Urinary bladder (tissue), 4 donors: Measurements from ENCODE around the gene FARS2. TPM values are rescaled to one million over a fixed set of nuclear protein-coding genes. Genes with fewer than 3 reads are reported as not detected.
"Not testable (repeated sequence)": the region's sequence is repeated elsewhere in the genome, so short reads cannot be mapped to it uniquely, and the experiment has no call there.

Experiments used
- DNase-seq: peaks from one replicate; pipeline ENCODE4 v3.0.0-alpha.2; 2015; ENCODE audit errors: extremely low spot score
- H3K27ac ChIP-seq: one replicate; pipeline ENCODE4 v1.5.1; 2013; ENCODE audit warnings: low read depth, mild to moderate bottlenecking, moderate library complexity
- H3K36me3 ChIP-seq: one replicate; pipeline ENCODE4 v1.6.1; 2013; ENCODE audit warnings: mild to moderate bottlenecking, moderate library complexity; ENCODE audit not compliant: insufficient read depth
- H3K4me1 ChIP-seq: one replicate; pipeline ENCODE4 v1.6.1; 2013; ENCODE audit warnings: mild to moderate bottlenecking, moderate library complexity; ENCODE audit not compliant: insufficient read depth
- H3K4me3 ChIP-seq: one replicate; pipeline ENCODE4 v1.5.1; 2013; ENCODE audit warnings: low read depth, low read length
- WGBS: extraction: QIAGEN DNeasy Blood & Tissue Kit; methylation state at CpG from one replicate; pipeline ENCODE4 v1.1.7; 2013; 5-methylcytosine and 5-hydroxymethylcytosine counted together
- polyA plus RNA-seq: library from polyadenylated mRNA; stranded (reverse); fragments of 200-250 nt; gene quantifications from one replicate; pipeline ENCODE4 v1.2.3, GENCODE V29; 2013
- total RNA-seq: library from RNA; depleted of rRNA; stranded (reverse); fragments of >200 nt; gene quantifications from one replicate; pipeline ENCODE4 v1.2.3, GENCODE V29; 2014
- donor health status: healthy with polysubstance abuse.
- donor health status: healthy.

FARS2 gene
- total and polyA plus RNA-seq, 2 donors, result 13.6 to 23.4 TPM

GRCh38 chr6:5671601-5672559 lies 410.6 kb downstream of the FARS2 start:
- no peak overlapping the region for H3K27ac ChIP-seq
- no peaks in the 10 kb centered on the region for H3K4me1 ChIP-seq
- 70% methylated on average over 22 of the region's 22 CpGs for WGBS
- DNase-seq, result no peak
- no peaks in the 10 kb centered on the region for H3K36me3 ChIP-seq
- no peak overlapping the region for H3K4me3 ChIP-seq

- Histone ChIP-seq H3K4me1 (no peaks in the 10 kb centered on the region), H3K27ac (no peak overlapping the region), H3K4me3 (no peak overlapping the region), H3K36me3 (no peaks in the 10 kb centered on the region)
- no peak for DNase-seq
- 20% methylated on average over 3 of the region's 3 CpGs for WGBS
Observed at GRCh38 chr6:5672581-5673011, 411.3 kb downstream of the FARS2 start.

- WGBS, result 79% methylated on average over 13 of the region's 13 CpGs
- DNase-seq, result no peak
- Histone ChIP-seq H3K4me1 (no peaks in the 10 kb centered on the region), H3K36me3 (no peaks in the 10 kb centered on the region), H3K4me3 (no peak overlapping the region), H3K27ac (no peak overlapping the region)
Observed at GRCh38 chr6:5673019-5673790, 411.9 kb downstream of the FARS2 start.

GRCh38 chr6:5674141-5674540 lies 412.8 kb downstream of the FARS2 start:
- Histone ChIP-seq H3K27ac (no peak overlapping the region), H3K36me3 (no peaks in the 10 kb centered on the region), H3K4me1 (no peaks in the 10 kb centered on the region), H3K4me3 (no peak overlapping the region)
- WGBS, result 54% methylated on average over 3 of the region's 3 CpGs
- DNase-seq, result no peak

GRCh38 chr6:5674721-5675120 lies 413.4 kb downstream of the FARS2 start:
- DNase-seq, result no peak
- no peaks in the 10 kb centered on the region for H3K4me1 ChIP-seq
- H3K36me3 ChIP-seq, result no peaks in the 10 kb centered on the region
- 70% methylated on average over 2 of the region's 2 CpGs for WGBS
- H3K27ac ChIP-seq, result no peak overlapping the region
- no peak overlapping the region for H3K4me3 ChIP-seq

DNA sequence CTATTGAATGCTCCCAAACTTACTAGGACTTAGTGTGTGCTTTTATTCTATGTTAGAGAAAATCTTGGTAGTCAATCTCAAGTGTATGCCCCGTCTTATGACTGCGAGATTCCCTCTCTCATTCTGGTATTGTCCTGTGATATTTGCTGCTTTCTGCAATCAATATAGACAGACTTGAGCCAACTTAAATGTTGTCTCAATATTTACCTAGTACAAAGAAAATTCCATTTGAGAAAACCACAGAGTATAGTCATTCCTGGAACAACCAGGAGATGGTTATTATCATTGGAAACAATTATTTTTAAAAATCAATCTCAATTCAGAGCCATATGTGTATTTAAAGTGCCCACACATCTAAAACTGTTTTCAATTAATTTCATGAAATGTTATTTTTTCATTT lies 415.4 kb downstream of the FARS2 start:
- no peak for DNase-seq
- Histone ChIP-seq H3K4me3 (no peak overlapping the region), H3K27ac (no peak overlapping the region), H3K36me3 (no peaks in the 10 kb centered on the region), H3K4me1 (no peaks in the 10 kb centered on the region)
- 96% methylated on average over 2 of the region's 2 CpGs for WGBS

- no peak overlapping the region for H3K27ac ChIP-seq
- WGBS, result 89% methylated on average over 6 of the region's 6 CpGs
- no peak for DNase-seq
- no peaks in the 10 kb centered on the region for H3K36me3 ChIP-seq
- H3K4me1 ChIP-seq, result no peaks in the 10 kb centered on the region
- no peak overlapping the region for H3K4me3 ChIP-seq
Observed at GRCh38 chr6:5677219-5678000, 416.1 kb downstream of the FARS2 start.

DNA sequence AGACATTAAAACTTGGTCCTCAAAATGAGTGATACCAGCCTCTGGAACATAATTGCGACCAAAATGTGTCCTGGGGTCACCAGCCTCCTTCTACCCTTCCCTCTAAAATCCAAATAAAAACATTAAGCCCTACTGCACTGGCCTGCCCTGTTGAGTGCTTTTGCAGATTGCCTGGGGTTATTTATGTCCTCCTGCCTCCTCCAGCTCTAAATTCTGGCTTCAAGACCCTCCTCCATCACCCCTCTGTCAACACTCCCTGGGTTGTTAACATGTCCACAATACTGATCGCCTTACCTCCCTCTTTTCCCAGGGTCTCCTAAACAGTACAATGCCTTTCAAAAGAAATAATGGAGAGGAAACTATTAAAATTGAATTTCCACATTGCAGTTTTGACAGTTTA lies 418.0 kb downstream of the FARS2 start:
- H3K27ac ChIP-seq, result no peak overlapping the region
- H3K4me1 ChIP-seq, result no peaks in the 10 kb centered on the region
- DNase-seq, result no peak
- WGBS, result 74% methylated on average over 2 of the region's 2 CpGs
- H3K36me3 ChIP-seq, result no peaks in the 10 kb centered on the region
- H3K4me3 ChIP-seq, result no peak overlapping the region

DNA sequence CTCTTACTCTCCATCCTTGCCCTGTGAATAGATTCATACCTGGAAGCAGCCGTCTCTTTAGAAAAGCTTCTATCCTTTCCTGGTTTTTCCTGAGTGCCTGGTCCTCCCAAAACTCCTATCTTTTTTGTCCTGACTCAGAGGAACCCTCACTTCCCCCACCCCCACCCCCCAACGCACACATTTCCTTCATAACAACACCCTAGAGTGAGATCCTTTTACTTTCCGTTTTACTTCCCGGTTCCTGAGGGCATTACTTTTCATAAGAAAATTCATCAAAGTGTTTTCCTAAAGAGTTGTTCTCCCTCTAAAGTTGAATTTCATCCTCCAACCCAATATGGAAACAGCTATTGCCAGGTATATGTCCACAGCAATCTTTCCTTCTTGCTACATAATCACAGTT lies 418.4 kb downstream of the FARS2 start:
- H3K4me3 ChIP-seq, result no peak overlapping the region
- no peaks in the 10 kb centered on the region for H3K36me3 ChIP-seq
- no peak for DNase-seq
- WGBS, result 56% methylated on average over 4 of the region's 4 CpGs
- H3K27ac ChIP-seq, result no peak overlapping the region
- H3K4me1 ChIP-seq, result no peaks in the 10 kb centered on the region

DNA sequence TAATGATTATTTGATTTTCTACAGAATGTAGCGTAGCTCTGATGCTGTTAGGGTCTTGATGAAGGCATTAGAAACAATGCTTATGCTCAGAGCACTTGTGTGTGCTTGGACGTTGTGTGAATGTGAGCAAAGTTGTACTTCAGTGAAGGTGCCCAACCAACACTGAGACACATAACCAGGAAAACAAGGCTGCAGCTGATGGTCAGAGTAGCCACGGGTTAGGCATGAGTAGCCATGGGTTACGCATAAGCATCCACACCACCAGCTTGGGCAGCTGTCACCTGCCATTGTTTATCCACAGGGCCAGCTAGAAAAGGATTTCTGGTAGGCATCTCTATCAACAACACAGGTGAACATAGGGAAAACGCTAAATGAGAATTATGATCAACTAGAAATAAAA lies 418.8 kb downstream of the FARS2 start:
- no peak for DNase-seq
- Histone ChIP-seq H3K36me3 (no peaks in the 10 kb centered on the region), H3K4me3 (no peak overlapping the region), H3K4me1 (no peaks in the 10 kb centered on the region), H3K27ac (no peak overlapping the region)
- whole genome bisulfite sequencing, result 93% methylated on average over 5 of the region's 5 CpGs

- no peaks in the 10 kb centered on the region for H3K4me1 ChIP-seq
- DNase-seq, result no peak
- WGBS, result 81% methylated on average over 4 of the region's 4 CpGs
- H3K4me3 ChIP-seq, result no peak overlapping the region
- H3K27ac ChIP-seq, result no peak overlapping the region
- no peaks in the 10 kb centered on the region for H3K36me3 ChIP-seq
Observed at GRCh38 chr6:5681480-5681879, 420.2 kb downstream of the FARS2 start.

DNA sequence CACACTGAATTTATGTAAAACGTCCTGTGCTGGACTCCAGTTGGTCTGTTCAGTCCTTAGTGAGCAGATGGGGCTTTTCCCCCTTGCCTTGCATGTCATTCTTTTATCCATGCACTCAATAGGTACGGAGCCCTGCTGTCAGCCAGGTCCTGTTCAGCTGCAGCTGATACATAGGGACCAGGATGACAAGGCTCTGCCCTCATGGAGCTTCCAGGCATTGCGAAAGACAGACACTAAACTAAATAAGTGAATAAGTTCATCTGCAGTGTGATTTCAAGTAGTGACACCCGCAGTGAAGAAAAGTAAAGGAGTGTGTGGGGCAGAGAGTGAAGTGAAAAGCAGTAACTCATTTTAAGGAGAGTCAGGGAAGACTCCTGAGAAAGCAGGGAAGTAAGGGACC lies 421.2 kb downstream of the FARS2 start:
- no peak for DNase-seq
- H3K36me3 ChIP-seq, result no peaks in the 10 kb centered on the region
- no peak overlapping the region for H3K27ac ChIP-seq
- WGBS, result 93% methylated on average over 4 of the region's 4 CpGs
- H3K4me1 ChIP-seq, result no peaks in the 10 kb centered on the region
- H3K4me3 ChIP-seq, result no peak overlapping the region

- WGBS, result 69% methylated on average over 5 of the region's 5 CpGs
- H3K27ac ChIP-seq, H3K4me1 ChIP-seq, H3K36me3 ChIP-seq, DNase-seq, H3K4me3 ChIP-seq: not testable (repeated sequence)
Observed at GRCh38 chr6:5683747-5684146, 422.4 kb downstream of the FARS2 start.
